ENCODE measurements around the gene PRKCA.

DNA sequence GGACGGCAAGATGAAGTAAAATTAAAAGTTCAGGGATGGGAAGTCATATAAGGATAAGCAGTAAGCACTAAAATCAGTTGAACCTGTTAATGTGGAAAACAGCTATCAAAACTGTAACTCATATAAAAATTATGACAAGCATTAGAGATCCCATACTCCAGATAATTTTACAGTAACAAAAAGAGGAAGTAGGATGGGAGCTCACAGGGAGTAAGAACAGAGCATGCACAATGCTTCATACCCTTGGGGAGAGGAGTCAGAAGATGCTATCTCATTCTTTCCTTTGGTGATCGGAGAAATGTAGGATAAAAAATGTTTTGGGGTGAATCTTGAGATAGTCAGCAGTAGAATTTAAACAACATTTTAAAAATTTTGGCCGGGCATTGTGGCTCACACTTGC is 367.8 kb downstream of the PRKCA start:
- TF ChIP-seq, protein P1, sequence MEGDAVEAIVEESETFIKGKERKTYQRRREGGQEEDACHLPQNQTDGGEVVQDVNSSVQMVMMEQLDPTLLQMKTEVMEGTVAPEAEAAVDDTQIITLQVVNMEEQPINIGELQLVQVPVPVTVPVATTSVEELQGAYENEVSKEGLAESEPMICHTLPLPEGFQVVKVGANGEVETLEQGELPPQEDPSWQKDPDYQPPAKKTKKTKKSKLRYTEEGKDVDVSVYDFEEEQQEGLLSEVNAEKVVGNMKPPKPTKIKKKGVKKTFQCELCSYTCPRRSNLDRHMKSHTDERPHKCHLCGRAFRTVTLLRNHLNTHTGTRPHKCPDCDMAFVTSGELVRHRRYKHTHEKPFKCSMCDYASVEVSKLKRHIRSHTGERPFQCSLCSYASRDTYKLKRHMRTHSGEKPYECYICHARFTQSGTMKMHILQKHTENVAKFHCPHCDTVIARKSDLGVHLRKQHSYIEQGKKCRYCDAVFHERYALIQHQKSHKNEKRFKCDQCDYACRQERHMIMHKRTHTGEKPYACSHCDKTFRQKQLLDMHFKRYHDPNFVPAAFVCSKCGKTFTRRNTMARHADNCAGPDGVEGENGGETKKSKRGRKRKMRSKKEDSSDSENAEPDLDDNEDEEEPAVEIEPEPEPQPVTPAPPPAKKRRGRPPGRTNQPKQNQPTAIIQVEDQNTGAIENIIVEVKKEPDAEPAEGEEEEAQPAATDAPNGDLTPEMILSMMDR (IDR thresholded peaks at IDR 0.05): no peak
- TF ChIP-seq POLR2A (IDR thresholded peaks at IDR 0.05): no peak

Measured in uterus (tissue), 2 donors.